GM04503 (cell line): Measurements from ENCODE around the gene UGP2.
"Not testable (repeated sequence)": the region's sequence is repeated elsewhere in the genome, so short reads cannot be mapped to it uniquely, and the experiment has no call there.

Source experiments
- DNase-seq: peaks from one replicate; pipeline ENCODE4 v3.0.0-alpha.2; 2012; ENCODE audit warnings: low read depth

The UGP2 gene

DNA sequence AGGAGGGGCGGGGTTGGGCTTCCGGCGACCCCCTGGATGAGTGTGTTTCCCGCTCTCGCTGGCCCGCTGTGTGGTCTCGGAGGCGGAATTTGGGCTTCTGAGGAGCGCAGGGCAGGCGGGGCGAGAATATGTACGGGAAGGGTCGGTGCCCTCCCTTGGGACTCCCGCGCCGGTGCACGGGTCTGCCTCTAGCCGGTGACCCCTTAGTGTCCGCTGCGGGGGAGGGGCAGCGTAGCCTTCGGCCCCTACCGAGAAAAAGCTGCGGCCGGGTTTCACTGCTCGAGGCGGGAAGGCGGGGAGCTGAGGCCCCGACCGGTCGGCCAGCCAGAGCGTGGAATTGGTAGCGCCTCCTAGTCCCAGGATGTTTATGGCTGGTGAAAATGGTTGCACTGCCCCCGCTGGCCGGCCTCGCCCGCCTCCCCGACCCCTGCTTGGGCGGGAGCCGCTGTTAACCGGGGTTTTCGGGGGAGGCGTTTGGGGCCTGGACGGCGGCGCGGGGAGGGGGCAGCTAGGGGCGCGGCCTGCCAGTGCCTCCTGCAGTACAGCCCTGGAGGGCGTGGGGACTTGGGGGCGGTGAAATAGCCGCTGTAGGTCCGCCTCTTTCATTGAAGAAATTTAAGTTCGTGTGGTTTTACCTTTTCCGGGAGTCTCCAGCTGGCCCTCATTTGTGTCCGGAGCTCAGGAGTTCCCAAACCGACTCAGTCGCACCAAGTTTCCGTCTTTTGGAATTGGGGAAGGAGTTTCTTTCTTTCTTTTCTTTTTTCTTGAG, at the start of gene UGP2:
Gene UGP2, plus strand, starts transcription at position 643 of the 769 bp plus-strand sequence. CDS start 290 bp downstream, outside the sequence.
- peak; percentile 63 for DNase-seq

DNA sequence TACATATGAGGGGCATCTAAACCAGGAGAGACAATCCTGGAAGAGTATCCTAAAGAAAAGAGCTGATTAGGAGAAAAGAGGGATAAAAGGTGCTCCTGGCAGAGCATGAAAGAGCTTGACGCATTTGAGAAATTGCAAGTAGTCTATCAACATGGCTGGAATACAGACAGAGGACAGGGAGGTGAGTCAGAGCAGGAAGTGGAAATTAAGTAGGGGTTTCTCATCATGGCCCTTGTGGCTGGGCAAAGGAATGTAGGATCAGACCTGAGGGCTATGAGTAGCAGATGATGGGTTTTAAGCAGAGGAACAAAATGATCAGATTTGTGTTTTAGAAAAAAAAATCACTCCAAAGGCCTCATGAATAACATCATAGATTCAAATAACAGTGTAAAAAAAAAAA, 49.2 kb upstream of the UGP2 start:
- DNase-seq = peak; percentile 47

DNA sequence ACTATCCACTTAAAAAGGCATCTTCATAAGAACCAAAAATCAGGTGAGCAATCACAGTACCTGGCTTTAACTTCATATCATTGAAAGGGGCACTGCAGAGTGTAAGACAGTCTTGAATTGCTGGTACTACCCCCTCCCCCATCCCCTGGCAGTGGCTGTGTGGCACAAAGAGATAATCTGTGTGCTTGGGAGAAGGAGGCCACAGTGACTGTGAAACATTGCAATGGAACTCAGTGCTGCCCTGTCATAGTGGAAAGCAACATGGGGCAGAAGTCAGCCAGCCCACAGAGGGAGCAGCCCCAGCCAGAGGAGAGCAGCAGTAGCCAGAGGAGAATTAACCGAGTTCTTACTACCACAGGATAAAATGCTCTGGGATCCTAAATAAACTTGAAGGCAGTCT, 45.3 kb upstream of the UGP2 start:
- DNase-seq = no peak

DNA sequence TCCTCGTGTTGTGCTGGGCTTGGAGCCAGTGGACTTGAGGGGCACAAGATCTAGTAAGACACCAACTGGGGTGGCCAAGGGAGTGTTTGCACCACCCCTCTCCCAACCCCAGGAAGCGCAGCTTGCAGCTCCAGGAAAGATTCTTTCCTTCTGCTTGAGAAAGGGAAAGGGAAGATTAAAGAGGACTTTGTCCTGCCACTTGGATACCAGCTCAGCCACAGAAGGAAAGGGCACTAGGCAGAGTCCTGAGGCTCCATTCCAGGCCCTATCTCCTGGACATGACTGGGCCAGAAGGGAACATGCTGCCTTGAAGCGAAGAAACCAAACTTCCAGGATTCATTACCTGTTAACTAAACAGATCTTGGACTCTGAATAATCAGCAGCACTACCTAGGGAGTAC, 44.9 kb upstream of the UGP2 start:
- DNase-seq = no peak

DNA sequence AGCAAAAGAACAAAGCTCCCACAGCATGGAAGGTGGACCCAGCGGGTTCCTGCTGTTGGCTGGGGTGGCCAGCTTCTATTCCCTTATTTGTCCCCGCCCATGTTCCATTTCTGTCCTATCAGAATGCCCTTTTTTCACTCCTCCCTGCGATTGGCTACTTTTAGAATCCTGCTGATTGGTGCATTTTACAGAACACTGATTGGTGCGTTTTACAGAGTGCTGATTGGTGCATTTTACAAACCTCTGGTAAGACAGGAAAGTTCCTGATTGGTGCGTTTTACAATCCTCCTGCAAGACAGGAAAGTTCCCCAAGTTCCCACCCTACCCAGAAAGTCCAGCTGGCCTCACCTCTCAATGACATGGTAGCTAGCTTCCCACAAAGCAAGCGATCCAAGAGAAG, 40.2 kb upstream of the UGP2 start:
- no peak for DNase-seq

DNA sequence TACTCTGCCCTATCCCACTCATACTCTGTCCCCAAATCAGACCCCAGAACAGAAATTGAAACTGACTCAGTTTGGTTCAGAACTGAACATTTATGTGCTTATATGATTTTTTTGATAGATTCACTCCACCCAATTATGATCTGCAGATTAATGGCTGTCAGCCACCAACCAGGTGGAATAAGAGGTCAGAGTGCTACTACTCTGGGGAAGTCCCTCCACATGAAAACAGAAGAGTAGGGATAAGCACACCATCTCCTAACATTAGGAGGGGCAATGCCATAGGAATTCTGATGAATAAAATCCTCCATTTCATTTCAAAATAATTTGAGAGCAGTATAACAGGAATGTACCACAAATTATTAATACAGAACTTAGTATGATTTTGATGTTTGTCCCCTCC, 36.3 kb upstream of the UGP2 start:
- no peak for DNase-seq

DNA sequence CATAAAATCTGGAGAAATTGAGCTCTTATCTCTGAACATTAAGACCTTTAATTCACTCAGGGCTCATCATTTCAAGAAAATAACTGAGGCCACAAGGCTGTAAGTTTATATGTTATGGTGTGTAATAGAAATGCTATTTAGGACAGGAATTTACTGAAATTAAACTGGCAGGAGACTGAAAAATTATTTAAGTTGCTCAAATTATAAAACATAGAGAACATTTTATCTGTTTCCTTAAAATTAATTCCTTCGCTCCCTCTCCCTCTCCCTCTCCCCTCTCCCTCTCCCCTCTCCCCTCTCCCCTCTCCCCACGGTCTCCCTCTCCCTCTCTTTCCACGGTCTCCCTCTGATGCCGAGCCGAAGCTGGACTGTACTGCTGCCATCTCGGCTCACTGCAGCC, 33.7 kb upstream of the UGP2 start:
- DNase-seq = not testable (repeated sequence)

DNA sequence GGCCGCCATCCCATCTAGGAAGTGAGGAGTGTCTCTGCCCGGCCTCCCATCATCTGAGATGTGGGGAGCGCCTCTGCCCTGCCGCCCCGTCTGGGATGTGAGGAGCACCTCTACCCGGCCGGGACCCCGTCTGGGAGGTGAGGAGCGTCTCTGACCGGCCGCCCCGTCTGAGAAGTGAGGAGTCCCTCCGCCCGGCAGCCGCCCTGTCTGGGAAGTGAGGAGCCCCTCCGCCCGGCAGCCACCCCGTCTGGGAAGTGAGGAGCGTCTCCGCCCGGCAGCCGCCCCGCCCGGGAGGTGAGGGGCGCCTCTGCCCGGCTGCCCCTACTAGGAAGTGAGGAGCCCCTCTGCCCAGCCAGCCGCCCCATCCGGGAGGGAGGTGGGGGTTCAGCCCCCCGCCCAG, 32.8 kb upstream of the UGP2 start:
- not testable (repeated sequence) for DNase-seq

DNA sequence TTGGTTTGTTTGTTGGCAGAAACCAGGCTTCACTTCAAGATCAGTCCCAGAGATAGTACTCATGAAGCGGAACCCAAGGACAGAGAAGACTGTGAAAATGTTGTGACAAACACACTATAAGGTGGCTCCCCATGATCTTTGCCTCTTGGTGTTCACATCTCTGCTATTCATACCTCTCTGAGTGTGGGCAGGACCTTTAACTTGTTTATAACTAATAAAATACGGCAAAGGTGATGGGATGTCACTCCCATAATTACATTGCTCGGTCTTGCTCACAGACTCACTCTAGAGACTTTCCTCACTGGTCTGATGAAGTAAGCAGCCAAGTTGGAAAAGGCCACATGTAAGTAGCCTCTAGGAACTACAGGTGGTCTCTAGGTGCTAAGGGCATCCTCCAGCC, 30.6 kb upstream of the UGP2 start:
- DNase-seq = no peak

DNA sequence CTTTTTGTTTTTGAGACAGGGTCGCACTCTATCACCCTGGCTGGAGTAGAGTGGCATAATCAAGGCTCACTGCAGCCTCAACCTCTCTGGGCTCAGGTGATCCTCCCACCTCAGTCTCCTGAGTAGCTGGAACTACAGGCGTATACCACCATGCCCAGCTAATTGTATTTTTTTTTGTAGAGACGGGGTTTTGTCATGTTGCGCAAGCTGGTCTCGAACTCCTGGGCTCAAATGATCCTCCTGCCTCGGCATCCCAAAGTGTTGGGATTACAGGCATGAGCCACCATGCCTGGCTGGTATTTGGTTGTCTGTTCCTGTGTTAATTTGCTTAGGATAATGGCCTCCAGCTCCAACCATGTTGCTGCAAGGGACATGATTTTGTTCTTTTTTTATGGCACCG, 29.8 kb upstream of the UGP2 start:
- DNase-seq = not testable (repeated sequence)

DNA sequence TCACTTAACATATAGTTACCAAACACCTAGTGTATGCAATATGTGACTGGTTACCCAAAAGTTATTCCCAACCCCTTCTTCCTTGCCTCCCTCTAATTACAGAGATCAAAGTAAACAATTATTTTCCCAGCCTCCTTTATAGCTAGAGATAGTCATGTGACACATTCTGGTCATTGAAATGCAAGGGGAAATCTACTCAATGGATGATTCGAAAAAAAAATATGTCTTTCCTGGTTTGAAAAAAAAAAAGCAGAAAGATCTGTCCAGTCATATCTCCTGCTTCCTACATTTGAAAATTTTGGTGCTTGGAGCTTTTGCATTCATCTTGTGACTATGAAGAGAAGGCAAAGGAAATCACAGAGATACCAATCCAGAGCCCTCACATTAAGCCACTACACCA, 27.6 kb upstream of the UGP2 start:
- no peak for DNase-seq

DNA sequence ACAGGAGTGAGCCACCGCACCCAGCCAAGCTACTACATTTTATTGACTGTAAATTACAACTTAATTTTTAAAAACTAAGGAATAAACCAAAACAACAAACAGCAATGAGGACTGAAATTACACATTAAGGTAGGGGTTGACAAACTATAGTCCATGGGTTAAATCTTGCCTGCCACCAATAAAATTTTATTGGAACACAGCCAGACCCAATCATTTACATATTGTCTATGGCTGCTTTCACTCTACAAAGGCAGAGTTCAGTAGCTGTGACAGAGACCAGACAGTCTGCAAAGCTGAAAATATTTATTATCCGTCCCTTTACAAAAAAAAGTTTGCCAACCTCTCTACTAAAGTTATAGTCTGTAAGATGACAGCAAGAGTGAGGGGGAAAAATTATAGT, 24.3 kb upstream of the UGP2 start:
- DNase-seq = no peak

DNA sequence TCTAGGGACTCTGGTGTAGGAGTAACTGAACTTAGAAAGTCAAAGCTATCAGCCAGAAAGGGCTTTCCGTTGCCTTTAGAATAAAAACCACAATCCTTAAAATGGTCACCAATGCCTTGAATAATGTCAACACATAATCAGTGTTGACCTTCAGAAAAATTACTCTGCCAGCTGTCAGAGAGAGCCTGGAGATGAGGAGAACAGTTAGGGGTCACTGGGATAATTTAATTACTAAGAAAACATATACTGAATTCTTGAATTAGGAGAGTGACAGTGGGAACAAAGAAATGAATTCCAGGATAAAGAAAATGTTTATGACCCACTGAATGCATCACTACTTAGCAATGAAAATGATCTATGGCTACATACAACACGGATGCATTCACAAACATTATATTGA, 23.4 kb upstream of the UGP2 start:
- DNase-seq = no peak

DNA sequence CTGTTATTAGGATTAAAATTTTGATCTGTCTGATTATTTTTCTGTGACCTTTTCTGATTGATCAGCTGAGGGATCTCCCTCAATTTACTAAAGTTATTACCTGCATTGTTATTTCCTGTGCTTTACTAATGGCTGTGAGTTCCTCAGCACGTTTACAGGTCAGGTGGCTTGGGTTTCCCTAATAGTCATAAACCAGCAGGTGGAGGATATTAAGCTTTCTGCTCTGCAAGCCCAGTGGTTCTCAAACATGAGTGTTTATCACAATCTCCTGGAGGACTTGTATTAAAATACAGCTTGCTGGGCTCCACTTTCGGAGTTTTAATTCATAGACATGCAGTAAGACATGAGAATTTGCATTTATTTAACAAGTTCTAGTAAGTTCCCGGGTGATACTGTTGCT, 22.4 kb upstream of the UGP2 start:
- no peak for DNase-seq

DNA sequence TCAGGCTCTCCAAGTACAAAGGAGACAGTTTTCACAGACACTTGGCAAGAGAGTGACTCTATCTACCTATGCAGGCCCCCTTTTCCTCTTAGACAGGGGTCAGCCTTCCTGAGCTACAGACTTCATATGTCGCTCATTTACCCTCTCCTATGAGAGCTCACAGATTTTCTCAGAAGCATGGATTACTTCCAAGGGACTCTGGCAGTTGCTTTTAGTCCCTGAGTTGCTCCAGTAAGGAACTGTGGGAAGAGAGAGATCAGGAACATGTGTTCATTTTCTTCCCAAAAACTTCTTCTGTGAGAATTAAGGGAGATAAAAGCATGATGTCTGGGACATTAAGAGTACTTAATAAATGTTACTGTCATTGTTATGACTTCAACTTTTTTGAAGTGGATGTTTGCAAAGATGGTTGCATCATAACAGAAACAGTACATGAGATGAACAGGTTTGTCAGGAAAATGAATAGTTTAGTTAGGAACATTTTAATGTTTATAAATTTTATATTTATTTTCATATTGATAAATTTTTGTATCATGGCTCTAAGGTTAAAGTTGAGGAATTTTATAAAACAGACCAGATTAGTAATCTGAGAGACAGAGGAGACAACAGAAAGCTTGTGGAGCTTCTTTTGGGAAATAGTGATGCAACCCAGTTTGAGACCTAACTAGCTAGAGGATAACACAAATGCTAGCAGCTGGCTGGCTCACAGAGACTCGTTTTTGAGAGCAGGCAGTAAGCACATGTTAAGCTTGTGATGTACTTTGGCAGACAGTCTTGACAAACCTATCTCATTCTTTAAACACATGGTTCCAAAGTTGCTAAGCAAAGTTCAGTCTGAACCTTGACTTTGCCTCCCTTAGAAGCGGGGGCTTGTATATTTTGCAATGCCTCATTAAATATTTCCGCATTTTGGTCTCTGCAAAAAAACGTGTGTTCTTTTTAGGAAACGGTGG, 21.7 kb upstream of the UGP2 start:
- no peak for DNase-seq

DNA sequence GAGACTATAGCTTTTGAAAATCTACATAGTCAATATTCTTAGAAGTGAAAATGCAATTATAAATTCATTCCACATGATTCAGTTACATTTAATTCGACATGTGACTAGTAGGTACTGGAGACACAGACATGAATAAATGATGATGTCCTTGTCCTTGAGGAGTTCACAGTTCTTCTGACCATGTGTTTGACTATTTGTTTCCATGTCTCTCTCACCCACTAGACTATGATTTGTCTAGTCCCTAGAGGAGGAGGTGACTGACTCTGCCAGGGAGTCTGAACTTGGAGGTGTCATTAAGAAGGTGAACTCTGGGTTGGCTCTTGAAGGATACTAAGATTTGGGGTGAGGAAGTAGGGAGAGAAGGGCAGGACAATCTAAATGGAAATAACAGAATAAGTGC, 20.7 kb upstream of the UGP2 start:
- no peak for DNase-seq

DNA sequence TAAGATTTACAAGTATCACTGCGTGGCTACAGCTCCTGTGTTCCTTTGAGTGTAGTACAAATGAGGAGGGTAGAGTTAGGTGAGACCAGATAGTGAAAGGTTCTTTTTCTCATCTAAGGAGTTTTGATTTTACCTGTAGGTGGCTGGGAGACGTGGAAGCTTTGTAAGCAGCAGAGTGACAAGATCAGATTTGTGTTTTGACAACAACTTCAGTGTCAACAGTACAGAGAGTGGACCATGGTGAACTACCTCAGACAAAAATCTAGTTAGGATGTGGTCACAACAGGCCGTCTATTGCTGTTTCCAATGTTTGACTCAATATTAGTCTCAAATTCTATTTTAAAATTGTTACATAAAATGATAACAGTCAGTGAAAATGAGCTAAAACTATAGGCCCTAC, 20.3 kb upstream of the UGP2 start:
- DNase-seq = no peak

DNA sequence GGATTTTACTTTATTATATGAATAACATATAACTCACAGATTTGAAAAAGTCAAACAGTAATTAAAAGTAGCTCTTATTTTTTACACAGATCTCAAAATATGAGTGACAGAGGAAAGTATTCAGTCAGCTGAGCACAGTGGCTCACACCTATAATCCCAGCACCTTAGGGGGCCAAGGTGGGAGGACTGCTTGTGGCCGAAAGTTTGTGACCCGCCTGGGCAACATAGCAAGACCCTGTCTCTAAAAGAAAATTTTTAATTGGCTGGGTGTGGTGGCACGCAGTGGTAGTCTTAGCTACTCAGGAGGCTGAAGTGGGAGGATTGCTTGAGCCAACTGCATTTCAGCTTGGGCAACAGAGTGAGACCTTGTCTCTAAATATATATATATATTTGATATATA, 19.2 kb upstream of the UGP2 start:
- no peak for DNase-seq

DNA sequence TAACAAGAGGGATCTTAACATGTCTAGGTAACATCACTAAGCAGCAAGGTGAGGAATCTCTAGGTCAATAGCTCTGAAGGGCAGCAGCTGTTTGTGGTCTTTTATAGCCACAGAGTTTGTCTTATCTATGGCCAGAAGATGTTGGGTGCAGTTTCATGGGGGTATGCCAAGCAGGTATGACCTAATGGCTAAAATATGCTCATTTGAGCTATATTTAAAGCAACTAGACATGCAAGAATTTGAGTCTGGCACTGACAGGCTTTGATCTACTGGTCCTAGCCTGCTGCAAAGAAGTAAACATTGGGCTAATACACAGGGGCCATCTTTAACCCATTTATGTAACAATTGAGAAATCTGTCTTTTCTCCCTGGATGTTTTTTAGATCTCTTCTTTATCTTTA, 13.9 kb upstream of the UGP2 start:
- peak; percentile 72 for DNase-seq

DNA sequence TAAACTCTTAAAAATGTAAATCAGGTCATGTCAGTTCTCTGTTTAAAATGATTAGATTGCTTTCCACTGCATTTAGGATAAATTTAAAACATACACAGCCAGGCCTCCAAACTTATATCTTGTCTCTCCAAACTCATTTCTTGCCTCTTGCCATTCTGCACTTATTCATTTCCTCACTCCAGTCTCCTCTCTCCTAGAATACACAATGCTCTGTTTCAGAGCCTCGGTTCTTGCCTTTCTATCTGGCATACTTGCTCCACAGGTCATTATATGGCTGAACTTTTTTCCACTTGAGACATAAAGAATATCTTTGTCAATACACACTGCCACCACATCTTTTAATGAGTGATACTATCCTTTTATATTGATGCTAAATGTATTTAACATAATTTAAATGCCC, 10.5 kb upstream of the UGP2 start:
- no peak for DNase-seq

DNA sequence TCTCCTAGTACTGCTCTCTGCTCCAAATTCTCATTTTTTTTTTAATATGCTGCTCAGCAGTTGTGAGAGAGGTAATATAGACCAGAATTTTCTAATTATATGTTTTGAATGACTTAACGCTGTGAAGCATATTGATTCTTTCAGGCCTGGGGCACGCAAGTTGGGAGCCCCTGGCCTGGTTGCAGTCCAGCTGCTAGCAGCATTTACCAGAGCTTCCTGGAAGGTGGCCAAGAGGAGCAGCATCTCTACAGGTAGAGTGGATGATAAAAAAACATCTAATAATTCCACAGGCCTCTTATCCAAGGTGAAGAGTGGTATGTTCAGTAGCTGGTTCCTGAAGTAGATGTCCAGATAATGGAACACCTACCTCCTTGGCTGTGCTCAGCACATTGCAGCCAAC, 7.3 kb upstream of the UGP2 start:
- DNase-seq = no peak

DNA sequence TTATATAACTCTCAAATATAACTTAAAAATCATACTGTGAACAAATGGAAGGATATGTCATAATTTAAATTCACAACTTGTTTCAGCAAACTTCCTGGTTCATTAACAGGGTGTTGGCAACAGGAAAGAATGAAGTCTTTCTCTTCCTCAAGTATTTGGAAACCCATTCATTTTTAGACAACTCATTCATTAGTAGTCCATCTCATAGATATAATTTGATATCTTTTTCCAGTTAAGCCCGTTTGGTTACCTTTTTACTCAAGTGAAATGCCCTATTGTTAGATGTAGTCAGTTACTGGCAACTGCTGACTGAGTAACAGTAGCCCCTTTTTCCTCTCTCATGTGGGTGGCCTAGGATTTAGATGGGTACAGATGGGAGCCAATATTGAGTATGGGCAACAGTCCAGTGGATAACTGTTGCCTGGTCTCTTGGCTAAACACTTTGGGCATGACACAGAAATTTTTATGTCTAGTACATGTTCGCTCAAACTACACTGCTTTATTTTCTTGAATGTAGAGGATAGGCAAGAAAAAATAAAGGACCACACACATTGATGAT, 4.6 kb upstream of the UGP2 start:
- DNase-seq = no peak
